Measurements from ENCODE around the gene EXOC3L4. TPM values are rescaled to one million over a fixed set of nuclear protein-coding genes. Genes with fewer than 3 reads are reported as not detected.
A peak's percentile ranks its signal among the peaks of the same experiment; 100 is the strongest.

EXOC3L4 gene
- total RNA-seq, 1 donor from 2014 or later: 0.81 TPM

GRCh38 chr14:103101963-103102688 lies 7.6 kb downstream of the EXOC3L4 start:
- peaks cover 6% of the 10 kb centered on the region for H3K9me3 Mint-ChIP-seq (ENCODE audit: unreplicated experiment)
- H3K27ac Mint-ChIP-seq (ENCODE audit: unreplicated experiment): no peak overlapping the region
- no peak overlapping the region for H3K4me3 Mint-ChIP-seq (ENCODE audit: unreplicated experiment)
- H3K4me1 Mint-ChIP-seq (ENCODE audit: low read depth, unreplicated experiment): peaks cover 7% of the 10 kb centered on the region
- no peaks in the 10 kb centered on the region for H3K36me3 Mint-ChIP-seq (ENCODE audit: unreplicated experiment)
- TF ChIP-seq CTCF (IDR thresholded peaks at IDR 0.05; ENCODE audit: partially characterized antibody, unreplicated experiment): no peak
- H3K27me3 Mint-ChIP-seq (ENCODE audit: unreplicated experiment): peaks cover 13% of the 10 kb centered on the region
- no peak for DNase-seq

- no peak for TF ChIP-seq CTCF (IDR thresholded peaks at IDR 0.05; ENCODE audit: partially characterized antibody, unreplicated experiment)
- Mint-ChIP-seq H3K9me3 (ENCODE audit: unreplicated experiment) (peaks cover 6% of the 10 kb centered on the region), H3K36me3 (ENCODE audit: unreplicated experiment) (no peaks in the 10 kb centered on the region)
These were observed 8.2 kb downstream of the EXOC3L4 start for GRCh38 chr14:103102689-103103260.

GRCh38 chr14:103103461-103104388 lies 9.2 kb downstream of the EXOC3L4 start:
- TF ChIP-seq CTCF (IDR thresholded peaks at IDR 0.05; ENCODE audit: partially characterized antibody, unreplicated experiment): peak; percentile 41
- Mint-ChIP-seq H3K27ac (ENCODE audit: unreplicated experiment) (peak overlapping the region; percentile 55), H3K4me3 (ENCODE audit: unreplicated experiment) (peak overlapping the region; percentile 83), H3K4me1 (ENCODE audit: low read depth, unreplicated experiment) (peaks cover 7% of the 10 kb centered on the region), H3K27me3 (ENCODE audit: unreplicated experiment) (peaks cover 11% of the 10 kb centered on the region), H3K9me3 (ENCODE audit: unreplicated experiment) (peaks cover 6% of the 10 kb centered on the region), H3K36me3 (ENCODE audit: unreplicated experiment) (no peaks in the 10 kb centered on the region)
- peak; percentile 77 for DNase-seq

More at GRCh38 chr14:103102689-103103260, 8.2 kb downstream of the EXOC3L4 start:
- Mint-ChIP-seq H3K27me3 (ENCODE audit: unreplicated experiment) (peaks cover 11% of the 10 kb centered on the region), H3K4me1 (ENCODE audit: low read depth, unreplicated experiment) (peaks cover 7% of the 10 kb centered on the region), H3K4me3 (ENCODE audit: unreplicated experiment) (no peak overlapping the region), H3K27ac (ENCODE audit: unreplicated experiment) (no peak overlapping the region)
- no peak for DNase-seq

DNA sequence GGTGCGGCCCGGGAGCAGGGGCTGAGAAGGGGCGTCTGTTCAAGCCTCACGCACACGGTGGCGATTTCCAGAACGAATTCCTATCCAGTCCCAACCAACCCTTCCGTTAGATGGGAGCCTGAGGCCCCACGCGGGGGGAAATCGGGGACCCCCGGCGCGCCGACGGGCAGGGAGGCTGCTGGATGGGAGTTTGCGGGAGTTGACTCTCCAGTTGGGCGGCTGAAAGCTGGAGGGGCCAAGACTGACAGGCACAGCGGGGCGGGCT lies 9.8 kb downstream of the EXOC3L4 start:
- Mint-ChIP-seq H3K27ac (ENCODE audit: unreplicated experiment) (no peak overlapping the region), H3K9me3 (ENCODE audit: unreplicated experiment) (peaks cover 6% of the 10 kb centered on the region), H3K4me3 (ENCODE audit: unreplicated experiment) (no peak overlapping the region), H3K27me3 (ENCODE audit: unreplicated experiment) (peaks cover 11% of the 10 kb centered on the region), H3K4me1 (ENCODE audit: low read depth, unreplicated experiment) (peaks cover 7% of the 10 kb centered on the region), H3K36me3 (ENCODE audit: unreplicated experiment) (no peaks in the 10 kb centered on the region)
- TF ChIP-seq CTCF (IDR thresholded peaks at IDR 0.05; ENCODE audit: partially characterized antibody, unreplicated experiment): no peak
- no peak for DNase-seq
